B cell (primary cell): ENCODE results near the gene CYP26B1. TPM values are rescaled to one million over a fixed set of nuclear protein-coding genes. Genes with fewer than 3 reads are reported as not detected.

Experiments used
- ATAC-seq: fragments of 200-7000 bp; cut with Tn5 transposase; one replicate; pipeline ENCODE4 v1.10.0; 2021; ENCODE audit warnings: low read depth, mild to moderate bottlenecking, moderate number of reproducible peaks, moderate library complexity
- CTCF ChIA-PET: fragments of 350-600 bp; sonication (Branson Sonifier 250); formaldehyde crosslinking; loops from one replicate; lab custom pipeline; 2021; ENCODE audit warnings: antibody characterized with exemption, inconsistent platforms; lab: Charles Lee
- POLR2A ChIA-PET: fragments of 350-600 bp; sonication (Branson Sonifier 250); formaldehyde crosslinking; loops from one replicate; lab custom pipeline; 2021; ENCODE audit warnings: antibody characterized with exemption; lab: Charles Lee
- DNase-seq: peaks from one replicate; pipeline ENCODE4 v3.0.0; 2013
- H2AFZ ChIP-seq: 2 replicates; pipeline ENCODE4 v1.6.1; 2012; ENCODE audit warnings: mild to moderate bottlenecking, low read depth, low read length; ENCODE audit not compliant: insufficient read depth, poor library complexity, severe bottlenecking
- H3K27ac ChIP-seq, 2 donors: 1 replicate in 1 of 2; 2 replicates in 1 of 2; pipeline ENCODE4 v1.5.1; 2012 to 2013; ENCODE audit warnings: low read length in 2 of 2, mild to moderate bottlenecking in 2 of 2, moderate library complexity in 1 of 2
- H3K27me3 ChIP-seq, 4 experiments: fragments of 200-600 bp in 1 of 4; sonication (generic) in 1 of 4; replicated peaks in 1 of 4; 1 replicate in 2 of 4; 2 replicates in 2 of 4; pipeline versions ENCODE4 v1.6.1 to v1.7.0; 2013 to 2016; ENCODE audit warnings: low read length in 3 of 4, mild to moderate bottlenecking in 2 of 4, mixed read lengths in 1 of 4, moderate library complexity in 1 of 4; ENCODE audit not compliant: insufficient read depth in 4 of 4, control insufficient read depth in 3 of 4; ENCODE audit errors: control extremely low read depth in 1 of 4
- H3K36me3 ChIP-seq, 2 experiments: replicated peaks in 1 of 2; 1 replicate in 1 of 2; 2 replicates in 1 of 2; pipeline versions ENCODE4 v1.6.1 to v1.7.1; 2013; ENCODE audit warnings: low read length in 1 of 2; ENCODE audit not compliant: insufficient read depth in 2 of 2, control insufficient read depth in 1 of 2; ENCODE audit errors: control extremely low read depth in 1 of 2, extremely low read depth in 1 of 2
- H3K4me1 ChIP-seq, 2 donors: fragments of 200-600 bp in 1 of 2; sonication (generic) in 1 of 2; 1 replicate in 1 of 2; 2 replicates in 1 of 2; pipeline versions ENCODE4 v1.5.1 to v1.6.1; 2013 to 2017; ENCODE audit warnings: low read length in 2 of 2; ENCODE audit not compliant: control insufficient read depth in 2 of 2, insufficient read depth in 2 of 2
- H3K4me2 ChIP-seq: replicated peaks from 2 replicates; pipeline ENCODE3; 2012; ENCODE audit warnings: mild to moderate bottlenecking, low read depth, low read length; ENCODE audit not compliant: poor library complexity, severe bottlenecking
- H3K4me3 ChIP-seq, 5 experiments: fragments of 200-600 bp in 1 of 5; sonication (generic) in 1 of 5; 1 replicate in 3 of 5; 2 replicates in 2 of 5; pipeline versions ENCODE4 v1.5.1 to v1.7.0; 2011 to 2016; ENCODE audit warnings: low read length in 4 of 5, mild to moderate bottlenecking in 4 of 5, low read depth in 2 of 5, control low read depth in 1 of 5, moderate library complexity in 1 of 5; ENCODE audit not compliant: insufficient read depth in 1 of 5; ENCODE audit errors: control extremely low read depth in 1 of 5, extremely low read depth in 1 of 5
- H3K79me2 ChIP-seq: fragments of 200-600 bp; sonication (generic); one replicate; pipeline ENCODE4 v1.6.0; 2016; ENCODE audit warnings: low read length; ENCODE audit not compliant: control insufficient read depth, insufficient read depth
- H3K9ac ChIP-seq: fragments of 200-600 bp; sonication (generic); 2 replicates; pipeline ENCODE4 v1.6.1; 2017; ENCODE audit warnings: mild to moderate bottlenecking, low read length, moderate library complexity
- H3K9me3 ChIP-seq, 3 donors: one replicate each; pipeline versions ENCODE4 v1.6.1 to v1.7.1; 2013; ENCODE audit warnings: low read length in 2 of 3; ENCODE audit not compliant: control insufficient read depth in 2 of 3, insufficient read depth in 1 of 3; ENCODE audit errors: control extremely low read depth in 1 of 3
- H4K20me1 ChIP-seq: 2 replicates; pipeline ENCODE4 v1.6.0; 2012; ENCODE audit warnings: mild to moderate bottlenecking, low read length; ENCODE audit not compliant: insufficient read depth, control insufficient read depth, poor library complexity, severe bottlenecking
- H3K27ac Mint-ChIP-seq: one replicate; pipeline ENCODE4 v1.8.0; 2021; ENCODE audit warnings: mixed read lengths
- H3K27me3 Mint-ChIP-seq: one replicate; pipeline ENCODE4 v1.8.0; 2021; ENCODE audit warnings: mixed read lengths
- H3K4me1 Mint-ChIP-seq: one replicate; pipeline ENCODE4 v1.8.0; 2021; ENCODE audit warnings: mixed read lengths
- H3K4me3 Mint-ChIP-seq: one replicate; pipeline ENCODE4 v1.8.0; 2021; ENCODE audit warnings: mixed read lengths
- H3K9me3 Mint-ChIP-seq: one replicate; pipeline ENCODE4 v1.8.0; 2022; ENCODE audit warnings: mixed read lengths; ENCODE audit not compliant: insufficient read depth
- CTCF ChIP-seq: fragments of 200-600 bp; IDR thresholded peaks from one replicate; pipeline ENCODE4 v1.8.0; 2022; ENCODE audit warnings: antibody characterized with exemption, mild to moderate bottlenecking
- EZH2 ChIP-seq: IDR thresholded peaks from 2 replicates; pipeline ENCODE4 v1.6.1; 2012; ENCODE audit warnings: borderline replicate concordance, low read depth, mild to moderate bottlenecking, moderate library complexity, low read length; ENCODE audit not compliant: insufficient read depth, poor library complexity, severe bottlenecking
- WGBS: methylation state at CpG from one replicate; pipeline ENCODE4 v1.1.5; 2013; ENCODE audit warnings: missing lambda C conversion rate; ENCODE audit not compliant: insufficient coverage; 5-methylcytosine and 5-hydroxymethylcytosine counted together
- intact Hi-C: fragments of 100-400 bp; cut with micrococcal nuclease; formaldehyde crosslinking; loops from one replicate; pipeline ENCODE4 v1.10.0; 2022
- polyA plus RNA-seq: library from polyadenylated mRNA; depleted of rRNA; stranded (reverse); fragments of >200 nt; gene quantifications from 2 replicates; pipeline ENCODE4 v1.2.3, GENCODE V29; 2012
- total RNA-seq, 2 donors: library from RNA; stranded (reverse); fragments of 120-200 nt in 1 of 2; gene quantifications; 1 replicate in 1 of 2; 2 replicates in 1 of 2; pipeline versions ENCODE4 v1.2.3 to v1.2.4, GENCODE V29; 2013 to 2022

CYP26B1 gene
- total and polyA plus RNA-seq, 2 donors (not counting 1 experiment from before 2014, with no cell fraction given) = not detected

DNA sequence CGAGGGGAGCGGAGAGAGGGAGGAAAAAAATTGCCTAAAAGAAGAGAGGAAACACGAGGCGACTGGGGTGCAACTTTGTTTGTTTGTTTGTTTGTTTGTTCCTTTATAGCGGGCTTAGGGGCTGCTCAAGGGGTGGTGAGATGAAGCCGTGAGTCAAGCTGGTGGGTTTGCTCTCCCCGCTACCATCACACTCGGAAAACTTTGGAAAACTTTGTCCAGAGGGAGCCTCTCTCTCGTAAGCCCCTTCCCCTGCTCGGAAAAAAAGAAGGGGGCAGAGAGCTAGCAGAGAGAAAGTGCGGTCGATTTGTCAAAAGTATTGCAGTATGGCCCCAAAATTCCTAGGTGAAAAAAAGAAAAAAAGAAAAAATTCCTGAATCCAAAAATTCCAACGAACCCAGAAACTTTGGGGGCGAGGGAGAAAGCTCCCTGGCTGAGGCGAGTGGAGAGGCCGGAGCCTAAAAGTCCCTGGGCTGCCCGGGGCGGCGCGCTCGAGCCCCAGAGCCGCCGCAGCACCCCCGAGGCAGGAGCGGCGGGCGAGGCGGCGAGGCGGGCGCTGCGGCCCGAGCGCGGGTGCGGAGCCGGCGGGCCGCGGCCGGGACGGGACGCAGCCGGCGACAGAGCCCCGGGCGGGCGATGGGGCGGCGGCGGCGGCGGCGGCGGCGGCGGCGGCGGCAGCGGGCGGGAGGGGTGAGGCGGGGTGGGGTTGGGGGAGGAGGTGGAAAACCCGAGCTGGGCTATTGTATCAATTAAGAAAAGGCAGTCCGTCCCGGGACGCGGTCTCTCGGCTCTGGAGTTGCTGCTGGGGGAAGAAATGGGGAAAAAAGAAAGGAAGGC, 558 bp upstream of the CYP26B1 start:
- WGBS = under 1% methylated on average over 27 of the region's 68 CpGs
- no peaks in the 10 kb centered on the region for H3K9me3 Mint-ChIP-seq
- Histone ChIP-seq H3K9me3 (peaks cover 0 to 37% (median 6%) of the 10 kb centered on the region in 3 donors), H3K4me1 (peaks cover 44 to 59% of the 10 kb centered on the region in 2 donors), H3K9ac (peak overlapping the region; percentile 14), H3K36me3 (no peaks in the 10 kb centered on the region), H3K79me2 (no peaks in the 10 kb centered on the region), H3K4me2 (peak overlapping the region; percentile 72), H3K27me3 (peaks cover 0 to 81% (median 41%) of the 10 kb centered on the region in 4 experiments), H3K27ac (no peak overlapping the region), H2AFZ (no peak overlapping the region), H4K20me1 (no peaks in the 10 kb centered on the region), H3K4me3 (peak overlapping the region in 3 of 5 experiments; percentile 33 to 50 (median 48))
- peaks cover 48% of the 10 kb centered on the region for H3K4me1 Mint-ChIP-seq
- no peak overlapping the region for H3K27ac Mint-ChIP-seq
- ChIA-PET POLR2A (no interaction called here), CTCF (interaction anchor here (1.2 kb wide), 1 partner anchor 224 kb away, joined by 3 read pairs; no protein-coding TSS in a partner anchor)
- TF ChIP-seq CTCF (no peak), EZH2 (no peak)
- peak overlapping the region; percentile 85 for H3K4me3 Mint-ChIP-seq
- H3K27me3 Mint-ChIP-seq = peaks cover 64% of the 10 kb centered on the region
- peak; percentile 7 for DNase-seq
- intact Hi-C loops = loop anchor here (5.0 kb wide), 1 partner anchor 769 kb away; the partner anchor contains the start of gene EMX1
- ATAC-seq = no peak
